Measurements from ENCODE around the gene KRT74.

Gene KRT74

DNA sequence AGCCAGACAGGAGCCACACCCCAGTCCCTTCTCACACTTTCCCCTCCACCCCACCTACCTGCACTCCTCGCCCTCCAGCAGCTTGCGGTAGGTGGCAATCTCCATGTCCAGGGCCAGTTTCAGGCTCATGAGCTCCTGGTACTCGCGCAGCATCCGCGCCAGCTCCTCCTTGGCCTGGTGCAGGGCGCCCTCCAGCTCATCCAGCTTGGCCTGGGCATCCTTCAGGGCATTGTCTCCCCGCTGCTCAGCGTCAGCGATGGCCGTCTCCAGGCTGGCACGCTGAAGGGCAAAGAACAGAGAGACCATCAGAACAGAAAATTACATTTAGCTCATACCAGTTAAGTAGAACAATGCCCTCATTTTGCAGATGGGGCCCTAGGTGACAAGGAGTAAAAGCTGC is 5.5 kb downstream of the KRT74 start:
- no peak overlapping the region for H3K4me3 ChIP-seq (ENCODE audit: low read depth, low read length)
- TF ChIP-seq, protein P1, sequence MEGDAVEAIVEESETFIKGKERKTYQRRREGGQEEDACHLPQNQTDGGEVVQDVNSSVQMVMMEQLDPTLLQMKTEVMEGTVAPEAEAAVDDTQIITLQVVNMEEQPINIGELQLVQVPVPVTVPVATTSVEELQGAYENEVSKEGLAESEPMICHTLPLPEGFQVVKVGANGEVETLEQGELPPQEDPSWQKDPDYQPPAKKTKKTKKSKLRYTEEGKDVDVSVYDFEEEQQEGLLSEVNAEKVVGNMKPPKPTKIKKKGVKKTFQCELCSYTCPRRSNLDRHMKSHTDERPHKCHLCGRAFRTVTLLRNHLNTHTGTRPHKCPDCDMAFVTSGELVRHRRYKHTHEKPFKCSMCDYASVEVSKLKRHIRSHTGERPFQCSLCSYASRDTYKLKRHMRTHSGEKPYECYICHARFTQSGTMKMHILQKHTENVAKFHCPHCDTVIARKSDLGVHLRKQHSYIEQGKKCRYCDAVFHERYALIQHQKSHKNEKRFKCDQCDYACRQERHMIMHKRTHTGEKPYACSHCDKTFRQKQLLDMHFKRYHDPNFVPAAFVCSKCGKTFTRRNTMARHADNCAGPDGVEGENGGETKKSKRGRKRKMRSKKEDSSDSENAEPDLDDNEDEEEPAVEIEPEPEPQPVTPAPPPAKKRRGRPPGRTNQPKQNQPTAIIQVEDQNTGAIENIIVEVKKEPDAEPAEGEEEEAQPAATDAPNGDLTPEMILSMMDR (IDR thresholded peaks at IDR 0.05; ENCODE audit: low read depth, low read length) = no peak
- DNase-seq = no peak
- no peaks in the 10 kb centered on the region for H3K36me3 ChIP-seq
- H3K27me3 ChIP-seq (ENCODE audit: insufficient read depth, low read depth, severe bottlenecking) = peaks cover 90% of the 10 kb centered on the region
- no peaks in the 10 kb centered on the region for H3K9me3 ChIP-seq (ENCODE audit: severe bottlenecking)
- no peak overlapping the region for H3K27ac ChIP-seq

GRCh38 chr12:52566847-52567291 is 6.8 kb downstream of the KRT74 start:
- TF ChIP-seq, protein P1 (IDR thresholded peaks at IDR 0.05; ENCODE audit: low read depth, low read length) = no peak
- no peak overlapping the region for H3K4me3 ChIP-seq (ENCODE audit: low read depth, low read length)
- H3K9me3 ChIP-seq (ENCODE audit: severe bottlenecking) = no peaks in the 10 kb centered on the region
- H3K27ac ChIP-seq = no peak overlapping the region
- H3K36me3 ChIP-seq = no peaks in the 10 kb centered on the region
- DNase-seq = no peak
- peaks cover 85% of the 10 kb centered on the region for H3K27me3 ChIP-seq (ENCODE audit: insufficient read depth, low read depth, severe bottlenecking)

DNA sequence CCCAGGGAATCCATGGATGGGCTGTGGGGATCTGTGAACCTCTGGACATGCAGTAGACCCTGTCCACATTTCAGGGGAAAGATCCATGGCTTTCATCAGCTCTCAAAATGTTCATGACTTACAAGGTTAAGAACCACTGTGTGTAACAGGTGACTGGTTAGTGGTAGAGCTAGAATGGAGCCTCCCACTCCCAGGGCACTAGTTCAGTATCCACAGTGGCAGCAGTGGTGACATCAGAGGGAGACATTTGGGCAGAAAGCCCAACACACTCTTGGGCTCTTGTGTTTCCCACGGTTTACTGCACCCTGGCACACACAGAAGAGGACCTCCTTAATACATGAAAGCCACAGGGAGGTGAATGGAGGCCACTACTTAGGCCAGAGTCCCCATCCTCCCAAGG is 9.1 kb downstream of the KRT74 start:
- TF ChIP-seq, protein P1 (IDR thresholded peaks at IDR 0.05; ENCODE audit: low read depth, low read length) = no peak
- no peak for DNase-seq

GRCh38 chr12:52561880-52562449 is 11.7 kb downstream of the KRT74 start:
- no peak for DNase-seq
- no peaks in the 10 kb centered on the region for H3K36me3 ChIP-seq
- H3K4me3 ChIP-seq (ENCODE audit: low read depth, low read length) = no peak overlapping the region
- no peaks in the 10 kb centered on the region for H3K9me3 ChIP-seq (ENCODE audit: severe bottlenecking)
- TF ChIP-seq, protein P1 (IDR thresholded peaks at IDR 0.05; ENCODE audit: low read depth, low read length) = peak; percentile 40
- peaks cover 81% of the 10 kb centered on the region for H3K27me3 ChIP-seq (ENCODE audit: insufficient read depth, low read depth, severe bottlenecking)
- no peak overlapping the region for H3K27ac ChIP-seq

More for the DNA sequence above, 9.1 kb downstream of the KRT74 start:
- H3K36me3 ChIP-seq = no peaks in the 10 kb centered on the region
- no peaks in the 10 kb centered on the region for H3K9me3 ChIP-seq (ENCODE audit: severe bottlenecking)
- no peak overlapping the region for H3K27ac ChIP-seq
- peaks cover 84% of the 10 kb centered on the region for H3K27me3 ChIP-seq (ENCODE audit: insufficient read depth, low read depth, severe bottlenecking)
- no peak overlapping the region for H3K4me3 ChIP-seq (ENCODE audit: low read depth, low read length)

DNA sequence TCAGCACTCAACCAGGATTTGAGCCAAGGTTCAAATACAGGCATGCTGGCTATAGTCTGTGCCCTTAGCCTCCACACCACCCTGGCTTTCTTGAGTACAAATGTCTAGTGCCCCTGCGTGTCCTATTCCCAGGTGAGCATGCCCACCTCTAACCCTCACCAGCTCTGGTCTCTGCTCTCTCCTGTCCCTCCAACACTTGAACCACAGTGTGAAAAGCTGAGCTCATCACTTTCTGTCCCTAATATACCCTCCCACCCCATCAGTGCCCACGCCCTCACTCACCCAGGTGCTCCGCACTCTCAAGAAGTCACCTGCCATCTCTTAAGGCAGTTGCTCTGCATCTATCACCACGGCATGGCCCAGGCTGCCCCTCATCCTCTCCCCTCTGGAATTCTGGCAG is 13.7 kb downstream of the KRT74 start:
- Histone ChIP-seq H3K36me3 (no peaks in the 10 kb centered on the region), H3K4me3 (ENCODE audit: low read depth, low read length) (no peak overlapping the region), H3K27me3 (ENCODE audit: insufficient read depth, low read depth, severe bottlenecking) (peaks cover 86% of the 10 kb centered on the region), H3K27ac (no peak overlapping the region), H3K9me3 (ENCODE audit: severe bottlenecking) (no peaks in the 10 kb centered on the region)
- no peak for DNase-seq
- TF ChIP-seq, protein P1 (IDR thresholded peaks at IDR 0.05; ENCODE audit: low read depth, low read length) = no peak

Data from WERI-Rb-1 (cell line).